ENCODE results near the gene JSRP1.

GRCh38 chr19:2278459-2279158 lies 22.4 kb upstream of the JSRP1 start:
- no peak for TF ChIP-seq CTCF (IDR thresholded peaks at IDR 0.05)
- TF ChIP-seq POLR2AphosphoS5 (IDR thresholded peaks at IDR 0.05) = no peak
- no peak for TF ChIP-seq EP300 (IDR thresholded peaks at IDR 0.05)
- TF ChIP-seq POLR2A (IDR thresholded peaks at IDR 0.05) = no peak

All from sigmoid colon (tissue), 4 donors.